Suppressor macrophage treated with lipopolysaccharide for 1 hour (primary cell): ENCODE measurements around the gene DDIAS.

ENCODE experiments used
- DNase-seq, 3 donors: peaks; one replicate each; pipeline ENCODE4 v3.0.0-alpha.2; 2020 to 2022

The DDIAS gene

DNA sequence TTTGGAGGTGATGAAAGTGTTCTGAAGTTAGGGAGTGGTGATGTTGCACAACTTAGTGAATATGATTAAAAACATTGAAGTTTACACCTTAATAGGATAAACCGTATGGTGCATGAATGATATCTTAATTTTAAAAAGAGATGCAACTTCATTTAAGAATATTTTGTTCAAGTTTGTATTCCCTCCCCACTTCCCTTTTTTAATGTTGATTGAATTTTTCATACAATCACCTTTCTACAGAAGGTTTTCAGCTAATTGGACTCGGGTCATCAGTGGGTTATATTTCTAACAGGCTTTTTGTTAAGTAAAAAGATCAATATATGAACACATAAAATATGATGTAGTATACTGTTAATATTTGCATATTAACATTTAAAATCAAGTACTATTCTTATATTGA lies 72.6 kb downstream of the DDIAS start:
- no peak for DNase-seq

DNA sequence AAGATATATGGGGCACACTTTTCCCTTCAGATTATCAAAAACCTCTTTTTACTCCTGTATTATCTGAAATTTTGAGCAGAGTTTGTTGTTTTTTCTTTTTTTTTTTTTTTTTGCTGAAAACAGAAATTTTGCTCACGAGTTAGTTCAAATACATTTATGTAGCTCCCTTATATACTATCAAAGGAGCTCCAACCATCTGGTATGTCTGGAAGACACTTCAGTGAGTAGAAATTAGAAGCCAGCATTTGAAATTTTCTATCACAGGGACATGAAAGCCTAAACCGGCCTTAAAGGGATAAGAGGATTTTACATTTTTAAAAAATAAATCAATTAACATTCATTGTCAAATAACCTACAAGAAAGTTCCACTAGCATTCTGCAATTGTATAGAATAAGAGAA lies 73.3 kb downstream of the DDIAS start:
- no peak for DNase-seq

DNA sequence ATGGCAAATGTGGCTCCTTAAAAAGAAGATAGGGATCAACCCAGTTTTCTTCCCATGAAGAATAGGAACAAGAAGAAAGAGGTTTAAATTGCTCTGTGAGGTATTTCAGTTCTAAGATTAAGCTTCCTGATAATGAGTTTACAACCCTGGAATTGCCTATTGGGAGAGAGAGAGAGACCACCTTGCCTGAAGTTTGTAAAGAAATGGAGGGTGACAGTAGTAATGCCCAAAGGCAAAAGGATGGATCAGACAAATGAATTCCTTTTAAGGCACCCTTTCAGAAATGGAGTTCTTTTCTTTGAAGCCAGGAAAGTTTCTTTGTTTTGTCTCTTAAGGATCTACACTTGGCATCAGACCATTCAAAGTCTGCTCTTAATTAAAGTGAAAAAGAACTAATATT lies 74.3 kb downstream of the DDIAS start:
- DNase-seq, result no peak

DNA sequence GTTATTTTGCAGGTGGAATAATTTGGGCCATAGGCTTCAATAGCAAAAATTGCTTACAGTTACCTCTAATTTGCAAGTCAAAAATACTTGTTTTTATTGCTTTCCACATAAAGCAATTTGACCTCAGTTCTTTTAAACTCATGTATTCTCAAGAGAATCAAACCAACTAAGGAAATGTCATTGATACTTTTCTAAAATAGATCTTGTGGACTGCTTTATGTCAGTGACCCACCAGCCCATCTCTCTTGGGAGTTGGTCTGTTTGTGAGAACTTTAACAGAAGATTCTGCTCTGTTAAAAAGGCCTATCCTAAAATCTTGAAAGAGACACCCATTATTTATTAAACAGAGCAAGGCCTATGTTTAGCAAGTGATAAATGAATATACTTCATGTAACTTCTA lies 75.2 kb downstream of the DDIAS start:
- DNase-seq, result no peak

DNA sequence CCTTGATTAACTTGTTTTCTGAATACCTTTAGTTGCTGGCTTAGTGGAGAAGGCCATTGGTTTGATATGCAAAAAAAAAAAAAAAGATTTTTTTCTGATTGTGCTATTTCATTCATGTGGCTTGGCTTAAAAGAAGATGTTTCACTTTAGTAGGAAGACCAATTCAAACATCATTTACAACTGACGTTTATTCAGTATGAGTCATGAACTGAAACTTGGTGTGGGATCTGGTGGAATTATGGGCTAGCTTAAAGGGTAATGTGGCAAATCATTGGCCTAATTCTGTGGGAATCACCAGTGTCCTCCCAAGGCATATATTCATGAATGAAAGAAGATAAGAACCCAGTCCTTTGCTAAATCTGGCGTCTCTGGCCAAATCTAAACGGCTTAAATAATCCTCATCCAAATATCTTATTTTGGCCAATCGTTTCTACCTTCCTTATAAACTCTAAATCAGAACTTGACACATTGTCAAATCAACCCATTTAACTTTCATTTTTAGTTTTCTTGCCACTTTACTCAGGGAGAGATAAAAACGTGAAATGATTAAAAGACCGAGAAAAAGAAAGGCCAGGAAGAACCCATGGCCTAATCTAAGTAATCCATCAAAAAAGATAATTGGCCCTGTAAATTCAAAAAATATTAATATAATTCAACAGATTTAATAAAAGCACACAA lies 77.0 kb downstream of the DDIAS start:
- no peak for DNase-seq

DNA sequence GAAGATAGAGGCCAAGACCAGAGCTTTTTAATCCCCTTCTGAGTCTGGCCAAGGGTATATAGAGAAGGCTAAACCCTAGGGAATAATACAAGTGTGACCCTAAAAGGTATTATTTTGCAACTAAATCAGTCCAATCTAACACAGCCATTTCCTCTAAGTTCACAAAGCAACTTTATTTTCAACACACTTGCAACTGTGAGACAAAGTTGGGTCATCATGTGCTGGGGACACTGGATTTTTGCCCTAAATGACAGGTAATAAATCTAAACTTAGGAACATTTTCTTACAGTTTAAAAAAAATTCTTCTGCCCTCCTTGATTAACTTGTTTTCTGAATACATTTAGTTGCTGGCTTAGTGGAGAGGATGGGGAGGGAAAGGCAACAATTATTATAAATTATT lies 78.3 kb downstream of the DDIAS start:
- DNase-seq, result no peak

DNA sequence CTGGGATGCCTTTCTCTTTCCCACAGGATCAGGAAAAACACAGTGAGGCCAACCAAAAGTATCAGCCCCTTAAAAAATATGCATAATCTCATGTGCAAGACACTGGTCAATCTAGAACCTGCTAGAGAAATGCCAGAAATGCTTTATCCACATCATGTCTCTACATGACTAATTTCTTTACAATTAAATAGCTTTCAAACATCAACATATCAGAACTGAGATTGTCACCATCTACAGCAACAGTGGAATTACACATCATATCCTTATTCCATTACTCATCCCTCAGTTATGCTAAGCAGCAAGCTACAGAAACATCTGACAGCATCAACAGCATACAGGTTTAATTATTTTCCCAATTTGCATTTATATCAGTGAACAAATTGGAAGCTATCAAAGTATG lies 78.8 kb downstream of the DDIAS start:
- DNase-seq, result no peak

DNA sequence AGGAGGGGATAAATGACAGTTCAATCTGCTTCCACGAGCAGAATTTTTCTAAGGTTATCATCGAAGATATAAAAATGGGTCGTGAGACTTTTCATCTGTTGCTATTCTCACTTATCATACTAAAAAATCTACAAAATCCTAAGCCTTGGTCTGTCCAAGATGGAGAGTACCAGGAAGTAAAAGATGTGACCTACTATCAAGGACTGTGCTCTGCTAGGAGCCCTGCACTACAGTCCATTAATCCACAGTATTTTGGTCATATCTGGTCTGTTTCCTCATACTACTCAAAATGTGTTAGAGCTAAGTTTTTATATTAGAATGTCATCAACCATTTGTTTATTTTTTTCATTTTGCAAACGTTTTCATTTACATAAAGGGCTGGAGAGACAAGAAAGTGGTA lies 79.4 kb downstream of the DDIAS start:
- DNase-seq, result no peak

DNA sequence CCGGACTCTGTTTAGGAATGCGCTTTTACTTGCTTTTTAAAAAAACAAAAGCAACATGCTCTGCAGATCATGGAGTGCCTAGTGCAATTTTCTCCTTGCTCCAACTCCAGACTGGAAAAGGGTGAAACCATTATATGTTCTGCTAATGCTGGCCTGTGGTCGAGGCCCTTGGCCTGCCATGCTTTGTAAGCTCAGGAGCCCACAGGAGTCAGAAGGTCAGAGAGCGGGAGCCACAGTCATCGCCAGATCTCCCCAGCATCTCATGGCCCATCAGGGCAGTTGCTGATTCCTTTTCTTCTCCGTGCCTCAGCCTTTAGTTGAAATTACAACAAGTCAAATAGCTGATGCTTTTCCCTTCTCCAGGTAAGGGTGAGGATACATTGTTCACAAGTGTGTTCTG lies 80.3 kb downstream of the DDIAS start:
- DNase-seq, result no peak
